Tibial artery (tissue), 4 donors: ENCODE results near the gene WNT9A.
A peak's percentile ranks its signal among the peaks of the same experiment; 100 is the strongest.

Source experiments
- DNase-seq, 2 donors: peaks; one replicate each; pipeline ENCODE4 v3.0.0-alpha.2; 2019
- H3K27ac ChIP-seq, 2 donors: fragments of 200-600 bp; sonication (generic) in 1 of 2; 1 replicate in 1 of 2; 2 replicates in 1 of 2; pipeline ENCODE4 v1.5.1; 2018 to 2019; ENCODE audit warnings: mild to moderate bottlenecking in 1 of 2
- H3K27me3 ChIP-seq, 2 donors: fragments of 200-600 bp; sonication (generic) in 1 of 2; one replicate each; pipeline versions ENCODE4 v1.5.1 to v1.6.0; 2016 to 2019
- H3K36me3 ChIP-seq, 3 donors: fragments of 200-600 bp; sonication (generic) in 2 of 3; one replicate each; pipeline ENCODE4 v1.5.1; 2016 to 2019; ENCODE audit warnings: mild to moderate bottlenecking in 2 of 3
- H3K4me1 ChIP-seq, 4 donors: fragments of 200-600 bp; sonication (generic) in 2 of 4; 1 replicate in 3 of 4; 2 replicates in 1 of 4; pipeline ENCODE4 v1.5.1; 2016 to 2019
- H3K4me3 ChIP-seq, 2 donors: fragments of 200-600 bp; sonication (generic) in 1 of 2; 1 replicate in 1 of 2; 2 replicates in 1 of 2; pipeline ENCODE4 v1.5.1; 2018 to 2019; ENCODE audit warnings: mild to moderate bottlenecking in 2 of 2
- H3K9me3 ChIP-seq, 3 donors: fragments of 200-600 bp; sonication (generic) in 1 of 3; one replicate each; pipeline ENCODE4 v1.5.1; 2016 to 2019
- intact Hi-C: fragments of 100-400 bp; cut with DNase I; formaldehyde crosslinking; loops from one replicate; pipeline ENCODE4 v1.15.0; 2023; ENCODE audit warnings: low total_unique reads
- TF ChIP-seq, protein P1 (sequence below), 2 experiments: fragments of 200-600 bp in 1 of 2; fragments of 450-650 bp in 1 of 2; IDR thresholded peaks; one replicate each; pipeline ENCODE4 v1.5.1; 2017 to 2019; ENCODE audit warnings: antibody characterized with exemption in 2 of 2, mild to moderate bottlenecking in 1 of 2, moderate library complexity in 1 of 2

Gene WNT9A

DNA sequence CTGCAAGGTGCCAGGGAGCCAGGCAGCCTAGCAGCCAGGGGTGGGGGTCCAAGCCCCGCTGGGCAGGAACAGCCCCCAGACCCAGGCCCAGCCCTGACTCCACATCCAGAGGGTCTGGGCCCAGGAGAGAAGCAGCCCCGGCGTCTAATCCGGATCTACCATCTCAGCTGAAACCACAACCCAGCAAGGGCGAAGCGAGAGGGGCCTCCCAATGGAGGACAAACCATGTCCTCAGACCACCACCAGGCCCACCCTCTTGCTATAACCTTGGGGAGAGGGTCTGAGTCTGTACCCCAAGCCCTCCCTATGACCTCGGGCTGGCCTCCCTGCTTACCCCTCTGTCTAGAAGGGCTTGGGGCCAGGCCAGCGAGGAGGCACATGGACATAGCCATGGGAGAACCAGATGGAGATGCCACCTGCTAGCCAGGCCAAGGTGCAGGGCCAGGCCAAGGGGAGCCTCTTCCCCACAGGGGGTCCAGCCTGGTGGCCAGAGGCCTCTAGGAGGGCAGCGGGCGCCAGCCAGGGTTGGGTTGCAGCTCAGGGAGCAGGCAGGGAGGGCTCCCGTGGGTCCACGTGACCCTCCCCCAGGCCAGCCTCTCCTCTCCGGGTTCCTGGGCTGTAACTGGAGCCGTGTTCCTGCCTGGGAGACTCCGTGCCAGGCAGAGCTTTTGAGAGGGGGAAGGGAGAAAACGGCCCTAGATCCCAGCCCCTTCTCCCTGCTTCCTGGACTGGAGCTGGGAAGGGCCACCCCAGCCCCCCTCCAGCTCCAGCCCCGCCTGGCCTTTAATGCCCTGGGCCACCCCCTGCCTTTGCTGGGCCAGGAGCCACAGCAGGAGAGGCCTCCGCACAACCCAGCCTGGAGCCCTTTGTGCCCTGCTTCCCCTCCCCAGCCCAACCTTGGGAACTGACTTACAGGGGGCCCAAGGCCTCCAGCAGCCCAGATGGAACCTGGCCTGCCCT, 2.5 kb downstream of the WNT9A start:
- TF ChIP-seq, protein P1, sequence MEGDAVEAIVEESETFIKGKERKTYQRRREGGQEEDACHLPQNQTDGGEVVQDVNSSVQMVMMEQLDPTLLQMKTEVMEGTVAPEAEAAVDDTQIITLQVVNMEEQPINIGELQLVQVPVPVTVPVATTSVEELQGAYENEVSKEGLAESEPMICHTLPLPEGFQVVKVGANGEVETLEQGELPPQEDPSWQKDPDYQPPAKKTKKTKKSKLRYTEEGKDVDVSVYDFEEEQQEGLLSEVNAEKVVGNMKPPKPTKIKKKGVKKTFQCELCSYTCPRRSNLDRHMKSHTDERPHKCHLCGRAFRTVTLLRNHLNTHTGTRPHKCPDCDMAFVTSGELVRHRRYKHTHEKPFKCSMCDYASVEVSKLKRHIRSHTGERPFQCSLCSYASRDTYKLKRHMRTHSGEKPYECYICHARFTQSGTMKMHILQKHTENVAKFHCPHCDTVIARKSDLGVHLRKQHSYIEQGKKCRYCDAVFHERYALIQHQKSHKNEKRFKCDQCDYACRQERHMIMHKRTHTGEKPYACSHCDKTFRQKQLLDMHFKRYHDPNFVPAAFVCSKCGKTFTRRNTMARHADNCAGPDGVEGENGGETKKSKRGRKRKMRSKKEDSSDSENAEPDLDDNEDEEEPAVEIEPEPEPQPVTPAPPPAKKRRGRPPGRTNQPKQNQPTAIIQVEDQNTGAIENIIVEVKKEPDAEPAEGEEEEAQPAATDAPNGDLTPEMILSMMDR (IDR thresholded peaks at IDR 0.05), result no peak
- H3K36me3 ChIP-seq, result no peaks in the 10 kb centered on the region
- intact Hi-C loops, result loop anchor here (5.0 to 10.0 kb wide), 2 partner anchors 183 to 460 kb away; no protein-coding TSS in a partner anchor
- peaks cover 0 to 42% (median 26%) of the 10 kb centered on the region in 4 donors for H3K4me1 ChIP-seq
- H3K27ac ChIP-seq, result no peak overlapping the region
- peaks cover 0 to 76% of the 10 kb centered on the region in 2 donors for H3K27me3 ChIP-seq
- no peaks in the 10 kb centered on the region for H3K9me3 ChIP-seq
- peak in 1 of 2 donors; percentile 59 for DNase-seq
- no peak overlapping the region for H3K4me3 ChIP-seq

DNA sequence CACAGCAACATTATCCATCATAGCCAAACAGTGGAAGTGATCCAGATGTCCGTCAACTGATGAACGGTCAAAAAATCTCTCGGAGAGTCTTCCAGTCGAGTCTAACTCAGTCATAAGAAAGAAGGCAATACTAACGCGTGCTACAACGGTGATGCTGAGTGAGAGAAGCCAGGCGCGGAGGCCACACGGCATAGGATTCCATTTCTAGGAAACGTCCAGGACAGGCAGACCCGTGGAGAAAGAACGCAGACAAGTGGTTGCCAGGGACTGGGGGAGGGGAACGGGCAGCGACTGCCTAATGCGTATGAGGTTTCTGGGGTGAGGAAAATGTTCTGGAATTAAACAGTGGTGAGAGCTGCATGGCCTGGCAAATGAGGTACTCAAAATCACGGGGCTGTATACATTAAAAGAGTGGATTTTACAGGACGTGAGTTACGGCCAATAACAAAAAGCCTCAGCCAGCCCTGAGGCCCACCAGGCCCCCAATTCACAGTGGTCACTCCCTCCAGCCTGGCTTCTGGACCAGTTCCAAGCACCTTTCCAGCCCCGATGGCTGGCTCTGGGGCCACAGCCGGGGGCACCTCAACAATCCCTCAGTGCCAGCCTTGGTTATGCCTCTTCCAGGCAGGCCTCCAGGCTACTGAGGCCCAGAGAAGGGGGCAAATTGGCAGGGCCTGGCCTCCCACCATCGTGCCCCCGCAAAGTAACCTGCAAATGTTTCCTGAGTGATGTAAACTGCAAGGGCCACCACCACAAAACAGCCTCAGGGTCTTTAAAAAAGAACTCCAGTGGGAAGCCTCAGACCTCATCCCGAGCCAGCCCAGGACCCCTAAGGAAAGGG, 3.4 kb downstream of the WNT9A start:
- Histone ChIP-seq H3K27ac (no peak overlapping the region), H3K27me3 (peaks cover 0 to 76% of the 10 kb centered on the region in 2 donors), H3K36me3 (no peaks in the 10 kb centered on the region), H3K4me1 (peaks cover 0 to 42% (median 26%) of the 10 kb centered on the region in 4 donors), H3K4me3 (no peak overlapping the region), H3K9me3 (no peaks in the 10 kb centered on the region)
- TF ChIP-seq, protein P1 (IDR thresholded peaks at IDR 0.05), result no peak
- peak in 1 of 2 donors; percentile 66 for DNase-seq
- intact Hi-C loops, result loop anchor here (10.0 kb wide), 1 partner anchor 460 kb away; no protein-coding TSS in a partner anchor

DNA sequence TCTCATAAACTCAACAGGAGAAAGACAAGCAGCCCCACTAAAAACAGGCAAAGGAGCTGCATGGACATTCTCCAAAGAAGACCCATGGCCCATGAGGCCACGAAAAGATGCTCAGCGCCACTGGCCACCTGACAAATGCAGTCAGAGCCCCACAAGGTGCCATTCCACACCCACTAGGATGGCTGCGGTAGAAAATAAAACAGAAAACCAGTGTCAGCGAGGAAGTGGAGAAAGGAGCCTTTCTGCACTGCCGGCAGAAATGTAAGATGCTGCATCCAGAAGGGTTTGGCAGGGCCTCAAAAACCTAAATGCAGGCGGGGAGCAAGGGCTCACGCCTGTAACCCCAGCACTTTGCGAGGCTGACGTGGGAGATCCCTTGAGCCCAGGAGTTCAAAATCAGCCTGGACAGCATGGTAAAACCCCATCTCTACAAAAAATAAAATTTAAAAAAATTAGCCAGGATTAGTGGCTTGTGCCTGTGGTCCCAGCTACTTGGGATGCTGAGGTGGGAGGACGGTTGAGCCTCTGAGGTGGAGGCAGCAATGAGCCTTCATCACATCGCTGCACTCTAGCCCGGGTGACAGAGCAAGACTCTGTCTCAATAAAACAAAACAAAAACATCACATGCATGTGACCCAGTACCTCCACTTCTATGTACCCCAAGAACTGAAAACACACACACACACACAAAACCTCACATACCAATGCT, 4.2 kb downstream of the WNT9A start:
- peak in 1 of 2 donors; percentile 24 for DNase-seq
- Histone ChIP-seq H3K36me3 (no peaks in the 10 kb centered on the region), H3K4me1 (peaks cover 0 to 35% (median 23%) of the 10 kb centered on the region in 4 donors), H3K4me3 (no peak overlapping the region), H3K27me3 (peaks cover 0 to 69% of the 10 kb centered on the region in 2 donors), H3K9me3 (no peaks in the 10 kb centered on the region), H3K27ac (no peak overlapping the region)
- intact Hi-C loops, result loop anchor here (10.0 kb wide), 1 partner anchor 459 kb away; no protein-coding TSS in a partner anchor
- TF ChIP-seq, protein P1 (IDR thresholded peaks at IDR 0.05), result no peak

DNA sequence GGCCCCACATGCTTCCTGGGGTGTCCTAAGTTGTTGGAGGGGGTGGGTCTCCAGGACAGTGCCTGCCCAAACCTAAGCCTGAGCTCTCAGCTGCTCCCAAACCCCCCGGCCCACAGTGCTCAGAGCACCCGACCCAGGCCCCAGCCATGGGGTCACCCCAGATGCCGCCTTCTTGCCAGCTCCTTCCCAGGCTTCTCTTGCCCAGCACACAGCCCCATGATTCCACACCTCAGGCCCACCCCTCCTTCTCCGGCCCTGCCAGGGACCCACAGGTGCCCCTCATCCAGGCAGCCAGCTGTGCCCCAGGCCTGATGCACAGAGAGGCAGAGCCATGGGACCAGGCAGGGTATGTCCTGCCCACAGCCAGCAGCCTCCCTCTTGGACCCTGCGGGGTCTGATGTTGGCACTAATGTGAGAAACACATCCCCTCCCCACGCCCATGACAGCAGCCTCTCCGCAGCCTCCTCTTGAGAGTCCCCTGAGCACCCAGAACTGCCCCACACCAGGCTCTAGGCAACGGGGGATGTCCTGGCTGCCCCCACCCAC, 4.9 kb downstream of the WNT9A start:
- H3K4me3 ChIP-seq, result no peak overlapping the region
- H3K36me3 ChIP-seq, result no peaks in the 10 kb centered on the region
- H3K27ac ChIP-seq, result no peak overlapping the region
- intact Hi-C loops, result loop anchor here (10.0 kb wide), 1 partner anchor 458 kb away; no protein-coding TSS in a partner anchor
- peak in 1 of 2 donors; percentile 60 for DNase-seq
- no peaks in the 10 kb centered on the region for H3K9me3 ChIP-seq
- peaks cover 0 to 29% (median 18%) of the 10 kb centered on the region in 4 donors for H3K4me1 ChIP-seq
- H3K27me3 ChIP-seq, result peaks cover 0 to 63% of the 10 kb centered on the region in 2 donors
- TF ChIP-seq, protein P1 (IDR thresholded peaks at IDR 0.05), result no peak
